ENCODE results near the gene IFT81.
"Not testable (repeated sequence)": the region's sequence is repeated elsewhere in the genome, so short reads cannot be mapped to it uniquely, and the experiment has no call there.

The IFT81 gene

GRCh38 chr12:110211639-110212536 lies 87.7 kb downstream of the IFT81 start:
- DNase-seq: not testable (repeated sequence)

DNA sequence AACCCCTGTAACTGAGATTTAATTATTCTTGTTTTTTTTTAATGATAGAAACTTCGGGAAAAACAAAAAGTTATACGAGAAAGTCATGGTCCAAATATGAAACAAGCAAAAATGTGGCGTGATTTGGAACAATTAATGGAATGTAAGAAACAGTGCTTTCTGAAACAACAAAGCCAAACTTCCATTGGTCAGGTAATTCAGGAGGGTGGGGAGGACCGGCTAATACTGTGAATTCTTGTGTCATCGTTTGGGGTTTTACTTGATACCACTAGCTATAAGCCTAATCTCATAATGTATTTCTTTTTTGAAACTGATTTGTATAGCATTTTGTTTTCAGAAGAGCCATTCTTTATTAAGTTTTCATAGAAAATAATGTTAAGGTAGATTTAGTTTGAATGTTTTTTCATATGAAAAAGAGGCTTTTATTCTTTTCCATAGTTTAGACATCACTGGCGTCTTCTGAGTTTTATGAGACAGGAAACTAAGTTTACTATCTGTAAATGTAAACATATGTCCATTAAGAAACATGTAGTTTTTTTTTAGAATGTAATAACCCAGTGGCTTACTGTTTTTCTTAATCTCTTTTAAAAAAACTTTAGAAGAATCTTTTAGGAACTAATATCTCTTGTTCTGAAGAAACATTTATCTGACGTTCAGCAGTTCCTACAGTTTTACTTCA lies 94.0 kb downstream of the IFT81 start:
- no peak for DNase-seq

DNA sequence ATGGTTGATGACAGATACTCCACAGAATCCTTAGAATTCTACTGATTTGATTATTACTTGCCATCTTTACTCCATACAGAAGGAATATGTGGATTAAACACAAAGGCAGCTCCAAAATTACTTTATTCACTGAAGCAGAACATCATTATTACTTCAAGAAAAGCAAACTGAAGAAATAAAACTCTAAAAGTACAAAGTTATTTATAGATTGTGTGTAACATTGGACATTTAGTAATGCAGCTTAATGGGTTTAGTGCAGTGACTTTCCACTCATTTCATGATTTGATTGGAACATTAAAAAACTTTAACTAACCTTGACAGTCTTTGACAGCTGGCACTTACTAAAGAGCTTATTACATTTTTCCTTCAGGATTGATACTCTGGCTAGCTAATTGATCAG lies 97.9 kb downstream of the IFT81 start:
- no peak for DNase-seq

GRCh38 chr12:110222433-110222832 lies 98.3 kb downstream of the IFT81 start:
- no peak for DNase-seq

- no peak for DNase-seq
These were observed 99.7 kb downstream of the IFT81 start for GRCh38 chr12:110223777-110224378.

DNA sequence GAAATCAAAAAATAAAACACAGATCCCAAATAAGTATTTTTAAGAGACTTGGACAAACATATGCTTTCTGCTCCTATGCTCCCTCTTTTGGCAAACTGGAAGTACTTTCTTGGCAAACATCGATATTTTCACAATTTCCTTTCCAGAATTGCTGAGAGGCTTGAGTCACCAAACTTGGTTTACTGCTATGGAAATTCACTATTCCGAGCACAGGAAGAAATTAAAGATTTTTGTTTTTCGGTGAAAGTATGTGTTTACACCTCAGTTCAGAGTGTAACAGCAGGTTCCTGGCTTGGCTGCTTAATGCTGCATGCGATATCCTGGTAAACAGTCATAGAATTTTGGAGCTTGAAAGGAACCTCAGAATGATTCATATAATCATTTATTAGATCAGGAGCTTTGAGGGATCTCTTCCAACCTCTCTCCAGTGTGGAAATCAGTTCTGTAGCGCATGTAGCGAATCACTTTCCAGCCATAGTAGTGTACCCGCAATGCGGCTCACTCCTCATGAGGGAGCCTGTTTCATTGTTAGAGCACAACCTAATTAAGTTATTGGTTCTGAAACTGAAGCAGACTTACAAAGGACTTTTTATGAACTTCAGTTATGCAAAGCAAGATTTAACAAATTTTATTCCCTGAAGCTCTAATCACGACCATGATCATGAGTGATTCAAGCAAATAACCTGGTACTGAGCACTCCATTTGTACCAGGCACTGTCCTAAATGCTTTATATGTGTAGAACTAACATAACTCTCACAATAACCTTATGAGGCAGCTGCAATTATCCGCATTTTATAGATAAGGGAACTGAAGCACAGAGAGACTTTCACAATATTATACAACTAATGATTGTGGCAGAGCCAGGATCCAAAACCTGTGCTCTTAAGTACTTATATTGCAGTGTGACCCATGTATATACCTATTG lies 100.5 kb downstream of the IFT81 start:
- DNase-seq: no peak

- DNase-seq: no peak
These were observed 103.0 kb downstream of the IFT81 start for GRCh38 chr12:110227138-110227537.

GRCh38 chr12:110228348-110228747 lies 104.2 kb downstream of the IFT81 start:
- not testable (repeated sequence) for DNase-seq

DNA sequence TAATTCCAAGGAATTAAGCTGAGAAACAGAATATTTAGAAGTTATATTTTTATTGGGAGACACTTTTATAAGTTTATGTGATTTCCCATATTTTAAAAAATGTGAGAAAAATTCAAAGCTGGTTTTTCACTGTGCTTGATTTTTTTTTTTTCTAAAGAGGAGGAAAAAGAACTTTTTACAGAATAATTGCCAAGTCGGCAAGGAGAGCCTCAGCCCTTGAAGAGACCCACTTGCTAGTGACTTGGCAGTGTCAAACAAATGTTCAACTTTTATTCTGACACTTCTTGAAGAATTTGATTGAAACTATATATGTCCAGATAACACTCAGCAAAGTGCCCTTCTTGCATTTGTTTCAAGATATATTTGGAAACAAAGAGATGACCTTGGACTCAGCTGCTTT lies 104.6 kb downstream of the IFT81 start:
- no peak for DNase-seq

DNA sequence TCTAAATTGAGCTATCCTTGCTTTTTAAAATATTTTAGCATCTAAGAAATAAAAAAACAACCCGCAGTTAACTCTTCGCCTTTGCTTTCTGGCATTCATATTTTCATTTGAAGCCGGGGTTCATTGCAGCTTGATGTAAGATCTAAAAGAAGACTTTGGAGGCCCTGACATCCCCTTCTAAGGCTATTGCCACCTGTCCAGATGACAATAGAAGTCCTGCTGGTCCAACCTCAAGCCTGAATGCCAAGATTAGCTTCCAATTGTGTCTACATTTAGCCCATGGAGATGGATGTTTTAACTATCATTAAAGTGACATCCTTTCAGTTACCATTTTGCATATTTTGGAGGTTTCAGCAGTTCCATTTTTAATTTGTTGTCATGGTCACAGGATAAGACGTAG lies 105.3 kb downstream of the IFT81 start:
- no peak for DNase-seq

DNA sequence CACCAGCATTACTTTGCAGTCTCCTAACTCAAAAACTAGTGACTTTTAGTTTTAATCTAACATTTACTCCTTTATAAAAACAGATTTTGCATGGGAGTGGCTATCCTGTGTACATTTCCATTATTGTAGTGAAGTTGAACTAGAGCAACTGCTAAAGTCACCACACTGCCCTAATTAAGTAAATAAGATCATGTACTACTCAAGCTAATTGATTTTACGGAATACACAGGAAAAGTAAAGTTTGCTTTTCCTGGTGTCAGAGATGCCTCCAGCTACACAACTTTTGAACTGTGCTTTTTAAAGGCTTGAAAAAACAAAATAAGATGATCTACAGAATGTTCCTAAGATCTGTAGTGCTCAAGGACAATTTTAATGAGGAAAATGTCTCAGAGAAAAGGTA lies 106.5 kb downstream of the IFT81 start:
- DNase-seq: no peak

GRCh38 chr12:110233212-110233903 lies 109.2 kb downstream of the IFT81 start:
- DNase-seq: no peak

DNA sequence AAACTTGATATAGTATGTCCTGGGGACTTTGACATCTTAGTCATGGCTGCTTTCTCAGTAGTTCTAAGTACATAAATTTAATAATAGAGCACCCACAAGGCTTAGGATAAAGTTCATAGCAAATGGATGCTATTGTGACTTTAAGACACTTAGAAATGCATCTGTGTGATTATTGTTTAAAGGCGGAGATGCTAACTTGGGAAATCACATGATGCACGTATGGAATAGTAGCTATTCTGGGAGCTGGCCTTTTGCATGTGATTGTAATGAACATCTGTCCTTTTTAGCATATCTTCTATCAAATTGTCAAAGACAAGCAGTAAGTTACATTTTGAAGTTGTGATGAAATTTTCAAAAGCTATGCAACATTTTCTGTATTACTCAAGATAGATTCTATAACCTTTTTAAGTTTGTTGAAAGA lies 110.2 kb downstream of the IFT81 start:
- DNase-seq: no peak

DNA sequence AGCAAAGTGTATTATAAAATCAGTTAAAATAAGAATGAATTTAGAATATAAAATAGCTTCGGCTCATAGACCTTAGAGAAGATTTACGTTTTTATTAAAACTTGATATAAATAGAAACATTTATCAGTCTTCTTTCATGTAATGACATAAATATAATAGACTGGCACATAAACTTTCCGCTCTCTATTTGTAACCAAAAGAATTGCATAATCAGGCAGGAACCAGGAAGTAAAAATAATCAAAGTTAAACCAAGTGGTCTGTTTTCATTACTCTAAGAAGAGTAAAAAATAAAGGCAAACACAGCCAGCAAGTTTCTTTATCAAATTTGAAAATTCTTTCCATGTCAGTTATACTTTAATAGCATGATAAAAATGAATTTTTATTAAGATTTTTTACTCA lies 110.6 kb downstream of the IFT81 start:
- DNase-seq: no peak

- DNase-seq: no peak
These were observed 111.2 kb downstream of the IFT81 start for GRCh38 chr12:110235383-110235782.

DNA sequence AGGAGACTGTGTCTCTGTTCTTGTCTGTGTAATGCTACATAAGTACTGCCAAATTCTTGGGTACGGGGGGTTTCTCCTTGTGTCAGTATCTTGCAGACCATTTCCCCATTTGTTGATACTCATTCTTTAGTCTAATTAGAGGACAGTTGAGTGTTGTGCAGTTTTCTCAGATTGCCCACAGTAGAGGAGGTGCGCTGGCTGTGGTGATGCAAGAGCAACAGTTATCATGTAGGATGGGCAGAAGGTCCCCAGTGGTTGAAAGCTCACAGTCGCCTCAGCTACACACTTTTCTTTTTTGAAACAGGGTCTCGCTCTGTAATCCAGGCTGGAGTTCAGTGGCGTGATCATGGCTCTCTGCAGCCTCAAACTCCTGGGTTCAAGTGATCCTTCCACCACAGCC lies 119.1 kb downstream of the IFT81 start:
- DNase-seq: no peak

GRCh38 chr12:110244372-110244771 lies 120.2 kb downstream of the IFT81 start:
- no peak for DNase-seq

DNA sequence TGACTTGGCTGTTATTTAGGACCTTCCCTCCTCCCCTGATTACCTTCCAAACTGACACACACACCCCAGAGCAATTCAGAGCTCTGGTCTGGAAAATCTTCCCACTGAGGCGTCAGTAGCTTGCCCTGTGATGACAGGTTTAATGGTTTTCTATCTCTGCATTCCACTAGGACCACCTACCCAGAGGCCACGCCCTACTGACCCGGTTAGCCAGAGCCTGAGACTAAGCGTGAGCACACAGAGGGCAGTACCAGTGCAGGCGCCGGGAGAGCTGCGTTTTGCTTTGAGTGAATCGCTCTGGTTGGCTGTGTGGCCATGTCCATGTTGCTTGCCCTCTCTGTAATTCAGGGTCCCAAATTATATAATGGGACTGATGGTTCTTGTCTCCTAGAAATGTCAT lies 120.7 kb downstream of the IFT81 start:
- DNase-seq: no peak

DNA sequence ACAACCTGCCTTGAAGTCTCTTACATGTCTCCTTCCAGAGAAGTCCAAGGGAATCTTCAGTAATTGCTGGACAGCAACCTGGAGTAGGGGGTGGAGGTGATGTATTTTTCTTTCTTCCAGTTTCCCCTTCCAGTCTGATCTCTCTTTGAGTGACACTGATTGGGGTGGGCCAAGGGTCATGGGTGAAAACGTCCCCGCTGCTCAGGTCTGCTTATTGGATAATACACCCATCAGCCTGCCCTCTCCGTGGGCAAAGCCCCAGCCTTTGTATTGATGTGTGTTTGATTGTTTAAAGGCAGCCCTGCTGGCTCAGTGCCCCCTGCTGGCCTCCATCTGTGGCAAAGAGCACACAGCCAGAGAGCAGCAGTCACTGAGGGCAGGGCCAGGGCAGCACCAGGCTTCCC lies 121.2 kb downstream of the IFT81 start:
- DNase-seq: no peak

DNA sequence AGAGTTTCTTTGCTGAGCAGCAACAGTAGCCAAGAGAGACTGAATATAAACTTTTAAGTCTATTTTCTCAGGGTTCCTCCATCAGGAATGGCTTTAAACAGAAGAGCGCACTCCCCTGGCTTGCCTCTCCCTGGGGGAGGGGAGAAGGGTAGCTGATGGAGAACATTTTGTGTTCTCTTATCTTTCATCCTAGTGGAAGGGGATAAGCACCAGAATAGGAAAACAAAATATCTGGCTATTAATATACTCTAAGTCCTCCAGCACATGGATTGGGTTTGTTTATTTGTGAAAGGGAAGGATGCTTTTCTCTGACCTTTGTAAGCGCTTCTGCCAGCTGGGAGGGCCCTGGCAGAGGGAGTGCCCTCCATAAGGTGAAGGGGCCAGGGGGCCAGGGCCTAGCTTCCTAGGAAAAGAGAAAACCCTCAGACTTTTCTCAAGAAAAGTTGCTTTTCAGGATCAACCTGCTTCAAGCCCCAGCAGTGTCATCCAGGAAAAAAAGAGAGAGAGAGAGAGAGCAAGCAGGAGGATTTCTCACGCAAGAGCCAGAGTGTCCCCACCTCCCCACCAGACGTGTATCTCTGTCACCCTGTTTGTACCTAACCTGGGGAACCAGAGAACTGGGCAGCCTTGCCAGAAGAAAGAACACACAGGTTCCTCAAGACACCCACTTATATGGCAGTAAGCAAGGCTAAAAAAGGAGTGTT lies 122.6 kb downstream of the IFT81 start:
- no peak for DNase-seq

GRCh38 chr12:110247340-110248095 lies 123.4 kb downstream of the IFT81 start:
- DNase-seq: no peak

All from NCI-H524 treated with DMSO at 0.1 percent for 48 hours (cell line).